Mesenchymal stem cell (in vitro differentiated cells and primary cell): Measurements from ENCODE around the gene DCX.

Experiments used
- DNase-seq: peaks from one replicate; pipeline ENCODE4 v3.0.0-alpha.2; 2013
- H2AFZ ChIP-seq: one replicate; pipeline ENCODE4 v1.6.1; 2013; ENCODE audit warnings: low read depth, mild to moderate bottlenecking, control low read depth, inconsistent platforms, low read length, moderate library complexity
- H2AK5ac ChIP-seq: 2 replicates; pipeline ENCODE4 v1.6.1; 2013; ENCODE audit warnings: low read length, moderate library complexity, mild to moderate bottlenecking, inconsistent platforms; ENCODE audit not compliant: severe bottlenecking
- H2BK120ac ChIP-seq: one replicate; pipeline ENCODE4 v1.6.1; 2013; ENCODE audit warnings: low read depth, mild to moderate bottlenecking, inconsistent platforms, low read length, moderate library complexity
- H2BK12ac ChIP-seq, 2 experiments: one replicate each; pipeline ENCODE4 v1.6.1; 2013; ENCODE audit warnings: inconsistent platforms in 2 of 2, low read length in 2 of 2, mild to moderate bottlenecking in 2 of 2, moderate library complexity in 2 of 2, control low read depth in 1 of 2
- H2BK15ac ChIP-seq: one replicate; pipeline ENCODE4 v1.6.1; 2013; ENCODE audit warnings: mild to moderate bottlenecking, low read depth, inconsistent platforms; ENCODE audit not compliant: poor library complexity, severe bottlenecking
- H2BK5ac ChIP-seq: 2 replicates; pipeline ENCODE4 v1.6.1; 2013; ENCODE audit warnings: low read depth, mild to moderate bottlenecking, low read length, control low read depth, inconsistent platforms; ENCODE audit not compliant: poor library complexity, severe bottlenecking
- H3K14ac ChIP-seq, 2 experiments: one replicate each; pipeline ENCODE4 v1.6.1; 2013; ENCODE audit warnings: inconsistent platforms in 2 of 2, low read length in 2 of 2, control low read depth in 1 of 2, mild to moderate bottlenecking in 1 of 2, moderate library complexity in 1 of 2
- H3K18ac ChIP-seq, 2 experiments: one replicate each; pipeline ENCODE4 v1.6.1; 2013; ENCODE audit warnings: inconsistent platforms in 2 of 2, low read length in 2 of 2, control low read depth in 1 of 2, low read depth in 1 of 2, mild to moderate bottlenecking in 1 of 2
- H3K23ac ChIP-seq, 2 experiments: one replicate each; pipeline ENCODE4 v1.6.1; 2013; ENCODE audit warnings: inconsistent platforms in 2 of 2, low read length in 2 of 2, mild to moderate bottlenecking in 2 of 2, moderate library complexity in 2 of 2, control low read depth in 1 of 2
- H3K27ac ChIP-seq: 2 replicates; pipeline ENCODE4 v1.5.1; 2013; ENCODE audit warnings: mild to moderate bottlenecking, moderate library complexity, low read length, control low read depth, inconsistent platforms; ENCODE audit not compliant: poor library complexity, severe bottlenecking
- H3K27me3 ChIP-seq, 2 experiments: 2 replicates each; pipeline versions ENCODE4 v1.6.1 to v1.7.0; 2013; ENCODE audit warnings: low read length in 2 of 2, mild to moderate bottlenecking in 2 of 2, moderate library complexity in 2 of 2, control low read depth in 1 of 2, inconsistent platforms in 1 of 2; ENCODE audit not compliant: control insufficient read depth in 1 of 2, insufficient read depth in 1 of 2
- H3K36me3 ChIP-seq, 2 experiments: 2 replicates each; pipeline versions ENCODE4 v1.6.1 to v1.7.0; 2013; ENCODE audit warnings: low read length in 2 of 2, control low read depth in 1 of 2, inconsistent platforms in 1 of 2, low read depth in 1 of 2, mild to moderate bottlenecking in 1 of 2; ENCODE audit not compliant: insufficient read depth in 2 of 2, control insufficient read depth in 1 of 2
- H3K4ac ChIP-seq, 2 experiments: one replicate each; pipeline ENCODE4 v1.6.1; 2013; ENCODE audit warnings: inconsistent platforms in 2 of 2, low read length in 2 of 2, mild to moderate bottlenecking in 2 of 2, moderate library complexity in 2 of 2, control low read depth in 1 of 2, low read depth in 1 of 2
- H3K4me1 ChIP-seq: 2 replicates; pipeline ENCODE4 v1.6.1; 2013; ENCODE audit warnings: low read depth, low read length, control low read depth; ENCODE audit not compliant: control insufficient read depth, insufficient read depth
- H3K4me2 ChIP-seq: 2 replicates; pipeline ENCODE4 v1.6.1; 2013; ENCODE audit warnings: low read length, mild to moderate bottlenecking, inconsistent platforms; ENCODE audit not compliant: poor library complexity, severe bottlenecking
- H3K4me3 ChIP-seq, 2 experiments: 2 replicates each; pipeline versions ENCODE4 v1.5.1 to v1.7.0; 2013; ENCODE audit warnings: low read length in 2 of 2, mild to moderate bottlenecking in 2 of 2, control low read depth in 1 of 2, low read depth in 1 of 2; ENCODE audit not compliant: insufficient read depth in 1 of 2
- H3K79me1 ChIP-seq: replicated peaks from 2 replicates; pipeline ENCODE4 v1.6.1; 2013; ENCODE audit warnings: mild to moderate bottlenecking, control low read depth, low read length, inconsistent platforms; ENCODE audit not compliant: poor library complexity, severe bottlenecking
- H3K9ac ChIP-seq: 2 replicates; pipeline ENCODE4 v1.7.0; 2013; ENCODE audit warnings: mild to moderate bottlenecking, low read length, moderate library complexity
- H3K9me3 ChIP-seq: 2 replicates; pipeline ENCODE4 v1.7.0; 2013; ENCODE audit warnings: mild to moderate bottlenecking, low read length; ENCODE audit not compliant: control insufficient read depth
- H4K8ac ChIP-seq: one replicate; pipeline ENCODE4 v1.6.1; 2013; ENCODE audit warnings: inconsistent platforms, mild to moderate bottlenecking, low read length, moderate library complexity
- H4K91ac ChIP-seq: one replicate; pipeline ENCODE4 v1.6.1; 2013; ENCODE audit warnings: mild to moderate bottlenecking, low read length, inconsistent platforms
- WGBS: methylation state at CpG from one replicate; pipeline ENCODE4 v1.1.7; 2013; ENCODE audit warnings: mixed read lengths; 5-methylcytosine and 5-hydroxymethylcytosine counted together

The DCX gene

DNA sequence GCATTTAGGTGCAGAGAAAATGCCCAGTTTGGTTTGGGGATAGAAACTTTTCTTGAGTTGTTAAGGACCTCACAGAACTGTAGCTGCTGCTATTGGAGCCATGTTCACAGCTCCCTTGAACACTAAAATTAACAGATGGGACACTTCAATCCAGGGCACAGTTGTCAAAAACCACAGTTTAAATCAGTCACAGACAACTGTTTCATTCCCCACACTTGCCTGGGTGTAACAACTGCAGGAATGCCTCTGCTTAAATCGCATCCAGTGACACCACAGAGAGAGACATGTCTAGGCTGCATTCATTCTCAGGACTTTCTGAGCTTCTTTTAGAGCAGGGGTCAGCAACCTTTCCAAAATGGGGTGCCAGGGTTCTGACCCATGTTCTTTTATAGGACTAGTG lies 129.0 kb downstream of the DCX start:
- no peak overlapping the region for H3K27ac ChIP-seq
- no peaks in the 10 kb centered on the region for H3K36me3 ChIP-seq
- no peak overlapping the region for H2BK15ac ChIP-seq
- H2BK5ac ChIP-seq: no peak overlapping the region
- no peak overlapping the region for H4K91ac ChIP-seq
- H3K23ac ChIP-seq: no peak overlapping the region
- WGBS: 90% methylated on average over 1 of the region's 1 CpG
- no peaks in the 10 kb centered on the region for H3K4me1 ChIP-seq
- H3K9me3 ChIP-seq: no peaks in the 10 kb centered on the region
- no peak overlapping the region for H3K14ac ChIP-seq
- no peak overlapping the region for H3K4me2 ChIP-seq
- H3K4ac ChIP-seq: no peak overlapping the region
- H3K27me3 ChIP-seq: peaks cover 0 to 47% of the 10 kb centered on the region in 2 experiments
- H2AK5ac ChIP-seq: no peak overlapping the region
- no peaks in the 10 kb centered on the region for H3K79me1 ChIP-seq
- no peak overlapping the region for H3K9ac ChIP-seq
- no peak overlapping the region for H3K4me3 ChIP-seq
- no peak overlapping the region for H3K18ac ChIP-seq
- DNase-seq: no peak
- H2BK12ac ChIP-seq: no peak overlapping the region
- no peak overlapping the region for H2AFZ ChIP-seq
- no peak overlapping the region for H4K8ac ChIP-seq
- H2BK120ac ChIP-seq: no peak overlapping the region

DNA sequence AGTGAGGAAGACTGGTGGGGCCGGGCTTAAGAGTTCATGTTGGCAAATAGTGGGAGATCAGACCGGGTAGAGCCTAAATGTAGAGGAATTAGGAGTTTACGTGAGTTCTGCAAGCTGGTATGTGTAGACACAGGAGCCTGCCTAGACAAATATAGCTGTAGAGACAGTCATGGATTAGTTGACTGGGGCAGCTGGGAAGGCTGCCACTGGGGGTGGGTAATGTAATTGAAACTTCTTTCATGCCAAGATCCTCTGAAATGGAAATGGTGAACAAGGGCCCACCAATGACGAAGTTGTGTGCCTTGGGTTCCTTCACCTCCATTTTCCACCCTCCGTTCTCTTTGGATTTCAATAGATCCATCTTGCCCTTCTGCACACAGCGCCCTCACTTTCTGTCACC lies 129.9 kb downstream of the DCX start:
- no peak overlapping the region for H3K23ac ChIP-seq
- no peak overlapping the region for H4K91ac ChIP-seq
- no peak overlapping the region for H3K14ac ChIP-seq
- H3K9me3 ChIP-seq: no peaks in the 10 kb centered on the region
- H3K4me1 ChIP-seq: no peaks in the 10 kb centered on the region
- no peak overlapping the region for H2BK5ac ChIP-seq
- no peak overlapping the region for H3K4ac ChIP-seq
- H3K79me1 ChIP-seq: no peaks in the 10 kb centered on the region
- H2BK120ac ChIP-seq: no peak overlapping the region
- H2BK15ac ChIP-seq: no peak overlapping the region
- no peak for DNase-seq
- H3K4me2 ChIP-seq: no peak overlapping the region
- peaks cover 0 to 42% of the 10 kb centered on the region in 2 experiments for H3K27me3 ChIP-seq
- H2AK5ac ChIP-seq: no peak overlapping the region
- 82% methylated on average over 6 of the region's 6 CpGs for WGBS
- H2AFZ ChIP-seq: no peak overlapping the region
- no peaks in the 10 kb centered on the region for H3K36me3 ChIP-seq
- no peak overlapping the region for H2BK12ac ChIP-seq
- H3K27ac ChIP-seq: no peak overlapping the region
- H3K9ac ChIP-seq: no peak overlapping the region
- no peak overlapping the region for H4K8ac ChIP-seq
- H3K18ac ChIP-seq: no peak overlapping the region
- no peak overlapping the region for H3K4me3 ChIP-seq

DNA sequence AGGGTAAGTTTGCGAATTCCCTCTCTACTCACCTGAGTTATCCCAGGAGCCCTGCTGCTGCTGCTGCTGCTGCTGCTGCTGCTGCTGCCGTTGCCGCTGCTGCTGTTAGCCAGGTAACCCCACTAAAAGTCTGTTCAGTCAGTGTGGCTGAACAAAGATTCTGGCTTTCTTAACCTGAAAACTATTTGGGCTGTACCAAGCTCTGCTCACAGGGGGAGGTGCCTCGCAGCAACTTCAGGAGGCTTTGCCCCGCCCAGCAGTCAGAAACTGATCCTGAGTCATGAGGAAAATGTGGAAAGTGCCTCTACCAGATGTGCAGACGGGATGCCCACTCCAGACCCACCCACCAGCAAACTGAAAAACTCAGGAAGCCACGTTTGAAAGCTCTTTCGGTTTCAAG lies 141.7 kb downstream of the DCX start, which contains the start of gene CAPN6:
TSS of gene CAPN6 (minus strand) at position 145 of the 400 bp plus-strand sequence. CDS start 6,547 bp downstream, outside the sequence.
- Histone ChIP-seq H3K36me3 (no peaks in the 10 kb centered on the region), H3K14ac (no peak within 1 kb of the TSS), H3K4me3 (peak within 1 kb of the TSS in 1 of 2 experiments; percentile 53), H3K79me1 (no peaks in the 10 kb centered on the region), H3K4me2 (no peak within 1 kb of the TSS), H3K4me1 (peaks cover 2% of the 10 kb centered on the region), H4K8ac (no peak within 1 kb of the TSS), H3K9ac (no peak within 1 kb of the TSS), H3K27ac (no peak within 1 kb of the TSS), H2BK120ac (no peak within 1 kb of the TSS), H3K18ac (no peak within 1 kb of the TSS), H3K23ac (no peak within 1 kb of the TSS), H2AFZ (no peak within 1 kb of the TSS), H2AK5ac (no peak within 1 kb of the TSS), H2BK15ac (no peak within 1 kb of the TSS), H4K91ac (no peak within 1 kb of the TSS), H3K27me3 (peaks cover 0 to 84% of the 10 kb centered on the region in 2 experiments), H2BK12ac (no peak within 1 kb of the TSS), H2BK5ac (no peak within 1 kb of the TSS), H3K4ac (no peak within 1 kb of the TSS), H3K9me3 (no peaks in the 10 kb centered on the region)
- WGBS: 61% methylated on average over 5 of the region's 8 CpGs
- DNase-seq: peak; percentile 12

DNA sequence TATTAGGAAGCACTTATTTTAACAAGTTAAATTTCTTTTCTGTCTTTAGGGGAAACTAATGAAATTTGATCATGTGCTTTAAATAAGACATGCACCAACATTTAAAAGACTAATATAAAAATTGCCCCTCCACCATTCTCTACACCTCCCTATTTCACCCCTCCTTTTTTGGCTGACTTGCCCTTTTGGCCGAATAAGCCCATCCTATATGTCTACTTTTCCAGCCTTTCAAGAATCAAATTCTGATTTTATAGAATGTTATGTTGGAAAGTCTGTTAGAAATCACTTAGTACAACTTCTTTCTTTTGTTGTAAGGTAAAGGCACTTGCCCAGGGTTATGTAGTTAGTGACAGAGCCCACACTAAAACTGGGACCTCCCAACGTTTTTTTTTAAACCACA lies 143.5 kb downstream of the DCX start:
- Histone ChIP-seq H3K9me3 (no peaks in the 10 kb centered on the region), H2BK15ac (no peak overlapping the region)

More for the DNA sequence above, 143.5 kb downstream of the DCX start:
- H3K79me1 ChIP-seq: no peaks in the 10 kb centered on the region
- H3K4me2 ChIP-seq: no peak overlapping the region
- no peak overlapping the region for H2AK5ac ChIP-seq
- H2BK120ac ChIP-seq: no peak overlapping the region
- H3K23ac ChIP-seq: no peak overlapping the region
- H3K4me1 ChIP-seq: peaks cover 2% of the 10 kb centered on the region
- peaks cover 0 to 88% of the 10 kb centered on the region in 2 experiments for H3K27me3 ChIP-seq
- no peak overlapping the region for H2BK12ac ChIP-seq
- H3K14ac ChIP-seq: no peak overlapping the region
- no peak overlapping the region for H3K27ac ChIP-seq
- no peak overlapping the region for H3K4me3 ChIP-seq
- no peak overlapping the region for H3K18ac ChIP-seq
- no peak overlapping the region for H2AFZ ChIP-seq
- H4K91ac ChIP-seq: no peak overlapping the region
- H3K9ac ChIP-seq: no peak overlapping the region
- no peaks in the 10 kb centered on the region for H3K36me3 ChIP-seq
- WGBS: no CpG with 5 or more reads among the region's 2 CpGs
- no peak overlapping the region for H4K8ac ChIP-seq
- H2BK5ac ChIP-seq: no peak overlapping the region
- DNase-seq: no peak
- H3K4ac ChIP-seq: no peak overlapping the region
